ENCODE measurements around the gene KIF21B.

- TF ChIP-seq POLR2A (IDR thresholded peaks at IDR 0.05) (no peak), CTCF (IDR thresholded peaks at IDR 0.05) (no peak)
Measured at GRCh38 chr1:201053155-201053860, 29.8 kb upstream of the KIF21B start.

Measured in thyroid gland (tissue), 4 donors.